Caco-2 (cell line): ENCODE results near the gene HDAC9. TPM values are rescaled to one million over a fixed set of nuclear protein-coding genes. Genes with fewer than 3 reads are reported as not detected.

Source experiments
- BruUV-seq: library from RNA; stranded (reverse); fragments of 400-500 nt; replicated peaks from 2 replicates; lab custom pipeline; 2021; lab: Mats Ljungman, UMichigan
- CTCF ChIA-PET: fragments of 300-600 bp; sonication (Branson Sonifier 250); formaldehyde crosslinking; loops from one replicate; lab custom pipeline; 2022; ENCODE audit warnings: antibody characterized with exemption; lab: Charles Lee
- POLR2A ChIA-PET: fragments of 300-600 bp; sonication (Branson Sonifier 250); formaldehyde crosslinking; loops from one replicate; lab custom pipeline; 2022; ENCODE audit warnings: antibody characterized with exemption; lab: Charles Lee
- DNase-seq, 2 experiments: peaks; one replicate each; pipeline versions ENCODE4 v3.0.0 to v3.0.0-alpha.2; 2020 to 2022
- H3K27me3 ChIP-seq: replicated peaks from 2 replicates; pipeline ENCODE4 v1.6.0; 2011; ENCODE audit warnings: low read length; ENCODE audit not compliant: control insufficient read depth, insufficient read depth
- H3K36me3 ChIP-seq: 2 replicates; pipeline ENCODE4 v1.5.1; 2011; ENCODE audit warnings: low read length; ENCODE audit not compliant: control insufficient read depth, insufficient read depth
- H3K4me1 ChIP-seq: fragments of 250-450 bp; sonication (Bioruptor Pico); 2 replicates; pipeline ENCODE4 v1.5.1; 2020; ENCODE audit warnings: mild to moderate bottlenecking
- H3K4me3 ChIP-seq: 2 replicates; pipeline ENCODE4 v1.5.1; 2011; ENCODE audit warnings: low read depth, mild to moderate bottlenecking, control low read depth, low read length
- H3K9me3 ChIP-seq: fragments of 250-450 bp; sonication (Bioruptor Pico); 2 replicates; pipeline ENCODE4 v1.5.1; 2020; ENCODE audit warnings: mild to moderate bottlenecking, moderate library complexity
- H3K27ac Mint-ChIP-seq: one replicate; pipeline ENCODE4 v1.8.0; 2022; ENCODE audit warnings: mixed read lengths; ENCODE audit not compliant: unreplicated experiment
- H3K27me3 Mint-ChIP-seq: one replicate; pipeline ENCODE4 v1.8.0; 2022; ENCODE audit warnings: mixed read lengths; ENCODE audit not compliant: insufficient read depth, unreplicated experiment
- H3K36me3 Mint-ChIP-seq: one replicate; pipeline ENCODE4 v1.8.0; 2022; ENCODE audit warnings: mild to moderate bottlenecking, mixed read lengths; ENCODE audit not compliant: insufficient read depth, unreplicated experiment
- H3K4me1 Mint-ChIP-seq: one replicate; pipeline ENCODE4 v1.8.0; 2022; ENCODE audit warnings: low read depth, mixed read lengths; ENCODE audit not compliant: unreplicated experiment
- H3K4me3 Mint-ChIP-seq: one replicate; pipeline ENCODE4 v1.8.0; 2022; ENCODE audit warnings: mild to moderate bottlenecking, moderate library complexity, mixed read lengths; ENCODE audit not compliant: unreplicated experiment
- H3K9me3 Mint-ChIP-seq: one replicate; pipeline ENCODE4 v1.8.0; 2022; ENCODE audit warnings: mixed read lengths; ENCODE audit not compliant: unreplicated experiment
- intact Hi-C: fragments of 100-400 bp; cut with micrococcal nuclease; formaldehyde crosslinking; loops from one replicate; pipeline ENCODE4 v1.10.0; 2022; ENCODE audit not compliant: unreplicated experiment
- total RNA-seq: library from RNA; stranded (reverse); gene quantifications from 2 replicates; pipeline ENCODE4 v1.2.3, GENCODE V29; 2022
- TF ChIP-seq, protein P1 (sequence below), 2 experiments: fragments of 200-600 bp in 1 of 2; IDR thresholded peaks; 1 replicate in 1 of 2; 2 replicates in 1 of 2; pipeline versions ENCODE4 v1.5.1 to v1.8.0; 2011 to 2022; ENCODE audit warnings: antibody characterized with exemption in 1 of 2, control low read depth in 1 of 2, inconsistent platforms in 1 of 2, low read depth in 1 of 2, low read length in 1 of 2, mild to moderate bottlenecking in 1 of 2, moderate library complexity in 1 of 2; ENCODE audit not compliant: insufficient read depth in 1 of 2, severe bottlenecking in 1 of 2, unreplicated experiment in 1 of 2

HDAC9 gene
- total RNA-seq, 1 experiment from 2014 or later = 0.27 TPM

- intact Hi-C loops = no loop called here
These were observed 51.0 kb downstream of the HDAC9 start for GRCh38 chr7:18546576-18546975.

DNA sequence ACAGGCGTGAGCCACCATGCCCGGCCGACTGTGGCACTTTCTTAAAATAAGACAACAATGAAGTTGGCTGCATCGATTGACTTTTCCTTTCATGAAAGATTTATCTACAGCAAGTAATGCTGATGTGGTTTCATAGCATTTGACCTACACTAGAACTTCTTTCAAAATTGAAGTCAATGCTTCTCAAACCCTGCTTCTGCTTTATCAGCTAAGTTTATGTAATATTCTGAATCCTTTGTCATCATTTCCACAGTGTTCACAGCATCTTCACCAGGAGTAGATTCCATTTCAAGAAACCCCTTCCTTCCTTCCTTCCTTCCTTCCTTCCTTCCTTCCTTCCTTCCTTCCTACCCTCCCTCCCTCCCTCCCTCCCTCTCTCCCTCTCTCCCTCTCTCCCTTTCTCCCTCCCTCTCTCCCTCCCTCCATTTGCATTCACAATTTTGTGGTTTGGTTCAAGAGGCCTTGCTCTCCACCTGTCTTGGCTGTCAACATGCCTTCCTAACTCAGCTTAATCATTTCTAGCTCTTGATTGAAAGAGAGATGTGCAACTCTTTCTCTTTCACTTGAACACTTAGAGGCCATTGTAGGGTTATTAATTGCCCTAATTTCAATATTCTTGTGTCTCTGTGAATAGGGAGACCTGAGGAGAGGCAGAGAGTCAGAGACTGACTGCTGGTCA is 52.1 kb downstream of the HDAC9 start:
- POLR2A ChIA-PET = no interaction called here
- intact Hi-C loops = no loop called here
- CTCF ChIA-PET = interaction anchor here (0.6 kb wide), 1 partner anchor 17 kb away, joined by 3 read pairs; no protein-coding TSS in a partner anchor
- no peaks in the 10 kb centered on the region for H3K9me3 Mint-ChIP-seq
- no TSS peak for BruUV-seq
- no peak for DNase-seq
- TF ChIP-seq, protein P1, sequence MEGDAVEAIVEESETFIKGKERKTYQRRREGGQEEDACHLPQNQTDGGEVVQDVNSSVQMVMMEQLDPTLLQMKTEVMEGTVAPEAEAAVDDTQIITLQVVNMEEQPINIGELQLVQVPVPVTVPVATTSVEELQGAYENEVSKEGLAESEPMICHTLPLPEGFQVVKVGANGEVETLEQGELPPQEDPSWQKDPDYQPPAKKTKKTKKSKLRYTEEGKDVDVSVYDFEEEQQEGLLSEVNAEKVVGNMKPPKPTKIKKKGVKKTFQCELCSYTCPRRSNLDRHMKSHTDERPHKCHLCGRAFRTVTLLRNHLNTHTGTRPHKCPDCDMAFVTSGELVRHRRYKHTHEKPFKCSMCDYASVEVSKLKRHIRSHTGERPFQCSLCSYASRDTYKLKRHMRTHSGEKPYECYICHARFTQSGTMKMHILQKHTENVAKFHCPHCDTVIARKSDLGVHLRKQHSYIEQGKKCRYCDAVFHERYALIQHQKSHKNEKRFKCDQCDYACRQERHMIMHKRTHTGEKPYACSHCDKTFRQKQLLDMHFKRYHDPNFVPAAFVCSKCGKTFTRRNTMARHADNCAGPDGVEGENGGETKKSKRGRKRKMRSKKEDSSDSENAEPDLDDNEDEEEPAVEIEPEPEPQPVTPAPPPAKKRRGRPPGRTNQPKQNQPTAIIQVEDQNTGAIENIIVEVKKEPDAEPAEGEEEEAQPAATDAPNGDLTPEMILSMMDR (IDR thresholded peaks at IDR 0.05; ENCODE audit: insufficient read depth in 1 of 2, low read depth in 1 of 2, low read length in 1 of 2, severe bottlenecking in 1 of 2, unreplicated experiment in 1 of 2) = no peak
- Histone ChIP-seq H3K9me3 (no peaks in the 10 kb centered on the region), H3K4me3 (no peak overlapping the region), H3K27me3 (no peaks in the 10 kb centered on the region), H3K4me1 (no peaks in the 10 kb centered on the region), H3K36me3 (no peaks in the 10 kb centered on the region)
- H3K27ac Mint-ChIP-seq = no peak overlapping the region
- H3K4me3 Mint-ChIP-seq = no peak overlapping the region
- no peaks in the 10 kb centered on the region for H3K4me1 Mint-ChIP-seq
- no peaks in the 10 kb centered on the region for H3K27me3 Mint-ChIP-seq
- H3K36me3 Mint-ChIP-seq = no peaks in the 10 kb centered on the region

More at GRCh38 chr7:18546576-18546975, 51.0 kb downstream of the HDAC9 start:
- DNase-seq = no peak
- TF ChIP-seq, protein P1 (IDR thresholded peaks at IDR 0.05; ENCODE audit: insufficient read depth in 1 of 2, low read depth in 1 of 2, low read length in 1 of 2, severe bottlenecking in 1 of 2, unreplicated experiment in 1 of 2) = no peak
- H3K4me3 ChIP-seq = no peak overlapping the region
- Mint-ChIP-seq H3K27ac (no peak overlapping the region), H3K4me1 (no peaks in the 10 kb centered on the region), H3K27me3 (no peaks in the 10 kb centered on the region), H3K36me3 (no peaks in the 10 kb centered on the region), H3K9me3 (no peaks in the 10 kb centered on the region), H3K4me3 (no peak overlapping the region)
- no TSS peak for BruUV-seq
- H3K9me3 ChIP-seq = no peaks in the 10 kb centered on the region
- no peaks in the 10 kb centered on the region for H3K27me3 ChIP-seq
- H3K36me3 ChIP-seq = no peaks in the 10 kb centered on the region
- ChIA-PET POLR2A (no interaction called here), CTCF (no interaction called here)
- H3K4me1 ChIP-seq = no peaks in the 10 kb centered on the region

DNA sequence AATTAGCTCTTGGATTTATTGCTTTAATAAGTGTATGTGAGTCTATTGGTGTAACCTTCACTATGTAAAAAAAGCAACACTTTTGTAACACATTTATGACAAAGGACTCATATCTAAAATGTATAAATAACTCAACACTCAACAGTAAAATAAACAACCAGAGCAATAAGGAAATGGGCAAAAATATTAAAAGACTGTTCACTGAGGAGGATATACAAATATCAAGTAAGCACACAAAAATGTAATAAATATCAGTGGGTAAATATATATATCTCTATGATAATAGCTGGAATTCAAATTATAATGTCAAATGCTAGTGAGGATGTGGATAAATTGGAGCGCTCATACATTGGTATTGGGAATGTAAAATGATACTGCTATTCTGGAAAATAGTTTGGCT is 53.0 kb downstream of the HDAC9 start:
- Mint-ChIP-seq H3K27ac (no peak overlapping the region), H3K27me3 (no peaks in the 10 kb centered on the region), H3K9me3 (no peaks in the 10 kb centered on the region), H3K4me1 (no peaks in the 10 kb centered on the region), H3K36me3 (no peaks in the 10 kb centered on the region), H3K4me3 (no peak overlapping the region)
- intact Hi-C loops = no loop called here
- no peaks in the 10 kb centered on the region for H3K27me3 ChIP-seq
- POLR2A ChIA-PET = no interaction called here
- no peaks in the 10 kb centered on the region for H3K4me1 ChIP-seq
- no peak overlapping the region for H3K4me3 ChIP-seq
- H3K36me3 ChIP-seq = no peaks in the 10 kb centered on the region
- CTCF ChIA-PET = no interaction called here
- BruUV-seq = no TSS peak
- H3K9me3 ChIP-seq = no peaks in the 10 kb centered on the region
- DNase-seq = no peak
- TF ChIP-seq, protein P1 (IDR thresholded peaks at IDR 0.05; ENCODE audit: insufficient read depth in 1 of 2, low read depth in 1 of 2, low read length in 1 of 2, severe bottlenecking in 1 of 2, unreplicated experiment in 1 of 2) = no peak
